SK-N-MC (cell line): ENCODE measurements around the gene CSMD2.
"Not testable (repeated sequence)": the region's sequence is repeated elsewhere in the genome, so short reads cannot be mapped to it uniquely, and the experiment has no call there.

Experiments
- DNase-seq: peaks from one replicate; pipeline ENCODE4 v3.0.0-alpha.2; 2011; ENCODE audit warnings: low read depth, low spot score
- H3K27ac ChIP-seq: fragments of 200-600 bp; sonication (generic); 2 replicates; pipeline ENCODE4 v1.5.1; 2016; ENCODE audit warnings: mixed run types
- H3K36me3 ChIP-seq: fragments of 200-600 bp; sonication (generic); 2 replicates; pipeline ENCODE4 v1.6.1; 2017; ENCODE audit warnings: antibody characterized with exemption, low read length, mixed read lengths; ENCODE audit not compliant: insufficient read depth
- H3K4me3 ChIP-seq: fragments of 200-600 bp; sonication (generic); 2 replicates; pipeline ENCODE4 v1.5.1; 2016
- H3K9ac ChIP-seq: fragments of 200-600 bp; sonication (generic); 2 replicates; pipeline ENCODE4 v1.8.0; 2017; ENCODE audit warnings: mixed run types, mixed read lengths; ENCODE audit not compliant: insufficient read length
- H3K9me3 ChIP-seq: fragments of 200-600 bp; sonication (generic); 2 replicates; pipeline ENCODE4 v1.6.1; 2017; ENCODE audit warnings: low read depth, mild to moderate bottlenecking, antibody characterized with exemption, low read length, moderate library complexity, mixed read lengths
- EZH2 ChIP-seq: fragments of 200-600 bp; sonication (generic); IDR thresholded peaks from one replicate; pipeline ENCODE4 v1.6.1; 2017; ENCODE audit warnings: antibody characterized with exemption
- FOXP2 ChIP-seq: optimal IDR thresholded peaks from 2 replicates; pipeline ENCODE3; 2011; ENCODE audit warnings: mild to moderate bottlenecking, moderate library complexity; ENCODE audit not compliant: insufficient read depth; ENCODE audit errors: extremely low read length, control extremely low read depth
- POLR2AphosphoS5 ChIP-seq: IDR thresholded peaks from 2 replicates; pipeline ENCODE4 v1.6.1; 2012; ENCODE audit warnings: mild to moderate bottlenecking, low read depth, low read length, borderline replicate concordance

The CSMD2 gene

DNA sequence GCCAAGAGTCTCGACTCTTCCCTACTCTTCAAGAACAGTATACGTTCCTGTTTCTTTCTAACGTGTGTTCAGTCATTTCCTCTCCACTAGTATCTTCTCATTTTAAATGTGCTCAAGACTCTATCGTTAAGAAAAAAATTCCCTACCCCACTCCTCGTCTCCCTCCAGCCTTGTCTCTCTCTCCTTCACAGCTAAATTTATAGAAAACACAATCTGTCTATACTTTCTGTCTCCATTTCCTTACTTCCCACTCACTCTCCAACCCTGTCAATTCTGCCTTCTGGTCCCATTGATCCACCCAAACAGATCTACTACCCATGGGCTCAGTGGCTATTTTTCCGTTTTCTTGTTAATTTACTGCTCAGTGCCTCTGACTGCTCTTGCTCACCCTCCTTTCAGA lies 75.3 kb downstream of the CSMD2 start:
- Histone ChIP-seq H3K9me3 (no peaks in the 10 kb centered on the region), H3K27ac (no peak overlapping the region), H3K9ac (no peak overlapping the region), H3K4me3 (no peak overlapping the region), H3K36me3 (no peaks in the 10 kb centered on the region)
- TF ChIP-seq FOXP2 (no peak), EZH2 (no peak), POLR2AphosphoS5 (no peak)
- no peak for DNase-seq

GRCh38 chr1:34087986-34088385 lies 77.0 kb downstream of the CSMD2 start:
- no peak overlapping the region for H3K27ac ChIP-seq
- no peaks in the 10 kb centered on the region for H3K9me3 ChIP-seq
- no peak for DNase-seq
- no peak overlapping the region for H3K9ac ChIP-seq
- no peak overlapping the region for H3K4me3 ChIP-seq
- no peaks in the 10 kb centered on the region for H3K36me3 ChIP-seq
- TF ChIP-seq POLR2AphosphoS5 (no peak), EZH2 (no peak), FOXP2 (no peak)

DNA sequence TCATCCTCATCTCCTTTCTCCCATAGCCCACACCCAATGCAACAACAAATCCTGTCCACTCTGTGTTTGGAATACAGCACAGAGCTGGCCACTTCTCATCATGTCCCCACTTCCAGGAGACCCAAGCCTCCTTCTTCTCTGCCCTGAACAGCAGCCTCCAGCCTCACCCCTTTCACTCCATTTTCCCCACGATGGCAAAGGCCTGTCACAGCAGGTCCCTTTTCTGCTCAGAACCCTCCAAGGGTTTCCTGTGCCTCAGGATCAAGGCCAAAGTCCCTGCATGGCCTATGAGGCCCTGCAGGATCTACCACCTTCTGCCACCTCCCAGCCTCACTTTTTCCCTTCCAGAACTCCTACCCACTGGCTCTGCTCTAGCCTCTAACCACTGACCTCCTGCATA lies 78.5 kb downstream of the CSMD2 start:
- H3K36me3 ChIP-seq = no peaks in the 10 kb centered on the region
- no peak overlapping the region for H3K27ac ChIP-seq
- TF ChIP-seq EZH2 (no peak), FOXP2 (no peak), POLR2AphosphoS5 (no peak)
- H3K4me3 ChIP-seq = no peak overlapping the region
- H3K9ac ChIP-seq = no peak overlapping the region
- no peak for DNase-seq
- H3K9me3 ChIP-seq = no peaks in the 10 kb centered on the region

GRCh38 chr1:34083974-34084373 lies 81.1 kb downstream of the CSMD2 start:
- H3K27ac ChIP-seq = no peak overlapping the region
- no peaks in the 10 kb centered on the region for H3K9me3 ChIP-seq
- no peak overlapping the region for H3K9ac ChIP-seq
- TF ChIP-seq FOXP2 = no peak
- no peak for TF ChIP-seq POLR2AphosphoS5
- no peak for TF ChIP-seq EZH2
- H3K4me3 ChIP-seq = no peak overlapping the region
- no peaks in the 10 kb centered on the region for H3K36me3 ChIP-seq
- no peak for DNase-seq

GRCh38 chr1:34082085-34082670 lies 82.9 kb downstream of the CSMD2 start:
- not testable (repeated sequence) for H3K9me3 ChIP-seq, H3K4me3 ChIP-seq, DNase-seq, H3K27ac ChIP-seq, H3K9ac ChIP-seq, H3K36me3 ChIP-seq

GRCh38 chr1:34078383-34078782 lies 86.6 kb downstream of the CSMD2 start:
- H3K9me3 ChIP-seq = no peaks in the 10 kb centered on the region
- H3K4me3 ChIP-seq = no peak overlapping the region
- no peaks in the 10 kb centered on the region for H3K36me3 ChIP-seq
- TF ChIP-seq FOXP2 (no peak), EZH2 (no peak), POLR2AphosphoS5 (no peak)
- no peak overlapping the region for H3K27ac ChIP-seq
- no peak overlapping the region for H3K9ac ChIP-seq
- no peak for DNase-seq

GRCh38 chr1:34075576-34075975 lies 89.5 kb downstream of the CSMD2 start:
- no peak overlapping the region for H3K4me3 ChIP-seq
- TF ChIP-seq EZH2 (no peak), POLR2AphosphoS5 (no peak), FOXP2 (no peak)

GRCh38 chr1:34073028-34073695 lies 91.9 kb downstream of the CSMD2 start:
- Histone ChIP-seq H3K36me3 (no peaks in the 10 kb centered on the region), H3K27ac (no peak overlapping the region), H3K4me3 (no peak overlapping the region), H3K9me3 (no peaks in the 10 kb centered on the region), H3K9ac (no peak overlapping the region)
- TF ChIP-seq FOXP2 (no peak), EZH2 (no peak), POLR2AphosphoS5 (no peak)
- no peak for DNase-seq

More at GRCh38 chr1:34075576-34075975, 89.5 kb downstream of the CSMD2 start:
- Histone ChIP-seq H3K9me3 (no peaks in the 10 kb centered on the region), H3K36me3 (no peaks in the 10 kb centered on the region), H3K27ac (no peak overlapping the region), H3K9ac (no peak overlapping the region)
- DNase-seq = no peak
